CD4-positive, alpha-beta T cell treated with Interleukin-15 for 1 hour (primary cell): ENCODE data around the gene PSMG2.

Experiments used
- DNase-seq: peaks from one replicate; pipeline ENCODE4 v3.0.0-alpha.2; 2020

PSMG2 gene, protein sequence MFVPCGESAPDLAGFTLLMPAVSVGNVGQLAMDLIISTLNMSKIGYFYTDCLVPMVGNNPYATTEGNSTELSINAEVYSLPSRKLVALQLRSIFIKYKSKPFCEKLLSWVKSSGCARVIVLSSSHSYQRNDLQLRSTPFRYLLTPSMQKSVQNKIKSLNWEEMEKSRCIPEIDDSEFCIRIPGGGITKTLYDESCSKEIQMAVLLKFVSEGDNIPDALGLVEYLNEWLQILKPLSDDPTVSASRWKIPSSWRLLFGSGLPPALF

DNA sequence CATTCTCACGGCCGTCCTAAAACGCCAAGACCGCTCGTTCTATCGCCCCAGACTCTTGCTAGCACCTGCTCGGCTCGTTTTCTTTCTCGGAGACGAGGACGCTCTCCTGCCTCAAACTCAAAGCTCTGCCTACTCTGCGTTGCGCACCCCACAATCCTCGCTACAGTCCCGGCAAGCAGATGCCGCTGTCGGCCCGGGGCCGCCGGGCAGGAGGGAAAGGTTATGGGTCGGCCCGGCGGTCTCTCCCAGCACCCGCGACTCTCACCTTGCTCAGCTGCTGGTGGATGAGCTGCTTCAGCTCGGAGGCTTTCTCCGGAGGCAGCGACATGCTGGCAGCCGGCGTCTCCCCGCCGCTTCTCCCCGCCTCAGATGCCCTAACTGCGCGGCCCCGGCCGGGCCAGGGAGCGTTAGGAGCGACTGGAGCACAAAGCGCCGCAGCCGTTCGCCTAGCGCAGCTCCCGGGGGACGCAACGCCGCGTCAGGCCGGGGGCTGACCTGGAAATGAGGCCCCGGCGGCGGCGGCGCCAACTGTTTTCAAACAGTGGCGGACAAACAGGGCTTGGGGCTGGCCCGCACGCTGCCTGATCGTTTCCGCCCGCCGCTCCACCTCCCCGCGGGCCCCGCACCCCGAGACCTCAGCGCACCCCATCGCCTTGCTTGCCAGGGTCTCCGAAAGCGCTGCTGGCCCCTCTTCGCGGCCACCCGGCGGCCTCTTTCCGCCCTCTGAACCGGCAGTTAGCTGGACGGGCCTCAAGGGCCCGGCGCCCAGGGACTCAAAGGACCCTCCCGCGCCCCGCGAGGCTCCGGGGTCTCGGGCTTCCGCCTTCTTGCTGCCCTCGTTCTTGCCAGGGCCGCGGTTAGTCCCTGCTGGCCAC is at the start of gene PSMG2, which contains the start of gene CEP76:
Gene PSMG2, plus strand, starts transcription at position 822 of the 875 bp plus-strand sequence. CDS start 66 bp downstream, outside the sequence.
Gene CEP76, minus strand, starts transcription at position 503 of the 875 bp plus-strand sequence. Its CDS starts 175 bp downstream, at position 328.
- DNase-seq, result peak; percentile 86

DNA sequence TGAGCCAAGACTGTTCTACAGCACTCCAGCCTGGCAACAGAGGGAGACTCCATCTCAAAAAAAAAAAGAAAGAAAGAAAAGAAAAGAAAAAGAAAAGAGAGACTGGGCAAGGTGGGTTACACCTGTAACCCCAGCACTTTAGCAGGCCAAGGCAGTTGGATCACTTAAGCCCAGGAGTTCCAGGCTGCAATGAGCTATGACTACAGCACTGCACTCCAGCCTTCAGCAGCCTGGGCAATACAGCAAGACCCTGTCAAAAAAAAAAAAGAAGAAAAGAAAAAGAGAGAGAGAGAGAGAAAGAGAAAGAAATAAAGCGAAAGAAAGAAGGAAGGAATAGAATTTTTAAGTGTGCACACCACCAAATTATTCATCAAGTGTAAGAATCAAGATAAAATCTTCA is 47.9 kb upstream of the PSMG2 start:
- DNase-seq, result no peak

DNA sequence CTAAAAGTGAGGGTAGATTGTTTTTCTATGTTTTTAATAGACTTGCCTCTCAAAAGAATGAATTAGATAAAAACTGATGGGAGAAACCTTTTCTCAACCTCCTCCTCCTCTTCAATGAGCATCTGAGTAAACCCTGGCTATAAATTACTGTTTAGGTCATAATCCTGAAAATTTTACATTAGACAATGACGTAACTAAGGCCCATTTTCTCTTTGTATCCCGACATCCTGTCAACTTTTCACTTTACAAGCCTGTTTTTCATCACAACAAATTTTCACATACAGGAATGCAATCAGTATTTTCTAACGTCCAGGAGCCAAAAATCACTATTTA is 46.3 kb upstream of the PSMG2 start:
- no peak for DNase-seq

DNA sequence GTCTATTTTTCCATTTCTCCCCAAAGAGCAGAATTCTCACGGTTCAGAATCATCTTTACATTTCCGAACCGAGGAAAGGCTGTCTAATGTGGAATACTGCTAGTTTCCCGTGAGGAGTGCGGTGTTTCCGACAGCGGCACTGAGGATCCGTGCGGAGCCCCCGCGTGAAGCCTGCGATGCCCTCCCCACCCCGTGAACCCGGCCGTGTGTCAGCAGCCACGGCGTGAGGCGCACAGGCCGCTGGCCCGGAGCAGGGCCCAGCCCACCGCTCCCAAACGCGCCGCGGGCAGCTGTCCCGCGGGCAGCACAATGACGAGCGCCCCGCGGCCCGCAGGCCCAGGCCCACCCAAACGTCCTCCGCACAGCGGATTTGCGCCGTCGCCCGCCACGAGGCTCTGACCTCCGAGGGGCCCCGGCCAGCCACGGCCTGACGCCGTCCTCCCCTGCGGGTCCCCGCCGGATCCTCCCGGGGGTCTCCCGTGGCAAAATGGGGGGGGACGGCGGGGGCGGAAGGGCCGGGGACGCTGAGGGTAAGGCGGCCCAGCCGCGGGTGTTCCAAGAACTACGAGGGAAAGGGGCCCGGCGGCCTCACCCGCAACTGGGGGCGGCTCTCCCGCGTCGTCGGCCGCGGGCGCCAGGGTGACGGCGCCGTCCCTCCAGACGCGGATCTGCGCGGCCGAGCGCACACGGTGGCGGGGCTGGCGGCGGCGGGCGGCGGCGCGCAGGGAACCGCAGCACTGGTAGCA is 45.7 kb upstream of the PSMG2 start:
- no peak for DNase-seq

DNA sequence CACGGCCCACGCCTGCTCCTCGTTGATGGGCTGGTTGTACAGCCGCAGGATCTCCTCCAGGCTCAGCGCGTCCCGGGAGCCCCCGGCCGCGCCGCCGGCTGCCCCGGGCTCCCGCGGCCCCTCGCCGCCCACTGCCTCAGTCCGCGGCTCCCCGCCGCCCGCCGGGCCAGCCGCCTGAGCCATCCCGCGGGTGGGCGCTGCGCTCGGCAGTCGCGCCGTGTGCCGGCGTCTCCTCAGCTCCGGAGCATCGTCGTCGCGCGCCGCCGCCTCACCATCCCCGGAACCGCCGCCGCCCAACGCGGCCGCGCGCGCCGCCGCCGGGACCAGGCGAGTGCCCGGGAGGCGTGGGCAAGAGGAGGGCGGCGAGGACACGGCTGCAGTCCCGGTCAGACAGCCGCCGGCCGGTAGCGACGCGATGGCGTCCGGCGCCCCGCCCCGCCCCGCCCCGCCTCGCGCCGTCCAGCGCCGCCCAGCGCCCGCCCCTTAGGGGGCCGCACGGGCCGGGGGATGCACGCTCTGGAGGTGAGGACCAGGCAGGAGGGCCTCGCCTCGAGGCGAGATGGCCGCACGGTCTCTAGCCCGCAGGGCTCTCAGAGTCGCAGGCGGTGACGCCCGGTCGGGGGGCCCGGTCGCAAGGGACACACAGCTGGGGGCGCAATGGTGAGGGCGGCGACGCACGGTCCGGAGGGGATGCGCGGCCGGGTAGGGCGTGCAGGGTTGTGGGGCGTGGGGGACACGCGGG is 45.0 kb upstream of the PSMG2 start, which contains the start of gene SPIRE1:
Gene SPIRE1, minus strand, starts transcription at position 424 of the 742 bp plus-strand sequence. Its CDS starts 241 bp downstream, at position 183.
- peak; percentile 46 for DNase-seq

DNA sequence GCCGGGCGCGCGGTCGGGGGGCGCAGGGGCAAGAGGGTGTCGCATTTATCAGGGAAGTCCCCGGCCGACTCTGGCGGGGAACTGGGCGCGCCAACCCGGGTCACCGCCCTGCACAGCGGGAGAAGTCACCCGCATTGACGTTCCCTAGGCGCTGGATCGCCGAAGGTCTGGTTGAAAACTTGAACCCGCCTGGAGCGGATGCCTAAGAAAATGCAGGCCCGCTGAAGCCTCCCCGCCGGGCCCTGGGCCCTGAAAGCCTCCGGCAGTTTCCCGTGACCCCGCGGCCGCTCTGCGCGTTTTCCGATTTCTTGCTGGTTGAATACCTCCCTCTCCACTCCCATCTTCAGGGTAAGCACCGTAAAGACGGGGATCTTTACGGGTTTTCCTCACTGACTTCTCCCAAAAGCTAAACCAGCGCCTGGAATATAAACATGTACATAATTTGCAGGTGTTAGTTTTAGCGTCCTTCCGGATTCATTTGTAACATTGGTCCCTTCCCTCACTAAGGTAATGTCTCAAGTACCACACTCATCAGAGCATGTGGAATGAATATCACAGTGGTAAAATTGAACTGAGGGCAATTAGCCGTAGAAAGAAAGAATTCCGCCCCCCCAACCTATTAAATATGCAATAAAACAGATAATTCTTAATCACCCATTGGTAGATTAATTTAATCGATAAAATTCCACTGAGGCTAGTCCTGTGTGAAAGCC is 44.3 kb upstream of the PSMG2 start:
- no peak for DNase-seq

DNA sequence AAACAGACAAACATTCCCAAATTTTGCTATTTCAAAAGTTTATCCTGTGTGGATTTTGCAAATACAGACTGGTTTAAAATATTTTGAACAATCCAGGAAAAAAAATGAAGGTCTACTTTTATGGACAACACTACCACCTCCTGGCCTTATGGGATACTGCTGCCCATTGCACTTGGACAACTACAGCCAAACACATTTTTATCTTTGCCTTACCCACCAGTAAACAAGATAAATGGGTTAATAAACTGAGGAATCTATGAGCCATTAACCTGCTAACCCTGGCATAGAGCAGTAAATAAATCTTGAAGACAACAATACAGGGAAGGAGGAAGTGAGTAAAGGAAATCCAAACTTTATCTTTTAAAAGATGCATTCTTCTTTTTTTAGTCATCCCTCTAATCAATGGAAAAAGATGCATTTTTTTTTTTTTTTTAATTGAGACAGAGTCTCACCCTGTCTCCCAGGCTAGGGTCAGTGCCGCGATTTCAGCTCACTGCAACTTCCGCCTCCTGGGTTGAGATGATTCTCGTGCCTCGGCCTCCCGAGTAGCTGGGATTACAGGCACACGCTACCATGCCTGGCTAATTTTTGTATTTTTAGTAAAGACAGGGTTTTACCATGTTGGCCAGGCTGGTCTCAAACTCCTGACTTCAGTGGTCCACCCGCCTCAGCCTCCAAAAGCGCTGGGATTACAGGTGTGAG is 42.8 kb upstream of the PSMG2 start:
- DNase-seq, result peak; percentile 30

DNA sequence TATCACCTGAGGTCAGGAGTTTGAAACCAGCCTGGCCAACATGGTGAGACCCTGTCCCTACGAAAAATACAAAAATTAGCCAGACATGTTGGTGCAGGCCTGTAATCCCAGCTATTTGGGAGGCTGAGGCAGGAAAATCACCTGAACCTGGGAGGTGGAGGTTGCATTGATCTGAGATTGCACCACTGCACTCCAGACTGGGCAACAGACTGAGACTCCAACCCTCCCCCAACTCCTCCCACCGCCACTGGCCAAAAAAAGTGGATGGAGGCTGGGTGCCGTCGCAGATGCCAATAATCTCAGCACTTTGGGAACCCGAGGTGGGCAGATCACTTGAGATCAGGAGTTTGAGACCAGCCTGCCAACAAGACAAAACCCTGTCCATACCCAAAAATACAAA is 34.8 kb upstream of the PSMG2 start:
- DNase-seq, result no peak

DNA sequence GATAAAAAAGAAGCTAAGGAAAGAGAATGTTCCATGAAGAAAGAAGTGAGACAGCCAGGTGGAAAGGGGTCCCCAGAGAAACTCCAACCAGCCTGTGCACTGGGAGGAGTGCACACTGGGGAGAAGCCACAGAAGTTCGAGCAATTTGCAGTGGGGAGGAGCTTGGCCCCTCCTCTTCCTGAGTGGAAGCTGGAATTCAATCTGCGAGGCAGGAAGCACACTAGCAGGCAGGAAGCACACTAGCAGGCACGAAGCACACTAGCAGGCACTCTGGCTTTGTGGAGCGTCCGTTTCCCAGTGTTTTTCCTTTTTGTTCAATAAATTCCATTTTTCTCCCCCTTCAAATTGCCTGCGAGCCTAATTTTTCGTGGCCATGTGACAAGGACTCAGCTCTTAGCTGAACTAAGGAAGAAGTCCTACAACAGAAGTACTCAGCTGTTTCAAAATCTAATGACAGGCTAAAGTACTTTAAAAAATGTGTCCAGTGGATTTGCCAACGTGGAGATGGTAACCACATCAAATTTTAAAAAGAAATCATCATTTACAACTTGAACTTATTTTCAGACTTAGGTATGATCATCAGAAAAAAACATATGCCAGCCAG is 23.6 kb upstream of the PSMG2 start:
- DNase-seq, result no peak

DNA sequence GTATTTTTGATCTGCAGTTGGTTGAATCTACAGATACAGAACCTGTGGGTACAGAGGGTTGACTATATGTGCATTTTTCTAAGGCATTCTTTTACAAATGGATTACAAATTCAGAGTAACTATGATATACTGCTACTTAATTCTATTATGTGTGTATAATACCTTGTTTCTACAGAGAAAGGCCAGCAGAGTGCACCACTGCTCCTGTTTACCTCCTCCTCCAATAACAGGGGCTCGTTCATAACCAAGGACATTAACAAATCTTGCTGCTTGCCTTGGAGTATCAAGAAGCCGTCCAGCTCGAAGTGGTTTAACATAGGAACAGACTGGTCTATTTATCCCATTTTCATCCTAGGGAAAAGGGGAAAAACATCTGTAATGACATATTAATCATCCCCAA is 16.7 kb upstream of the PSMG2 start:
- no peak for DNase-seq

DNA sequence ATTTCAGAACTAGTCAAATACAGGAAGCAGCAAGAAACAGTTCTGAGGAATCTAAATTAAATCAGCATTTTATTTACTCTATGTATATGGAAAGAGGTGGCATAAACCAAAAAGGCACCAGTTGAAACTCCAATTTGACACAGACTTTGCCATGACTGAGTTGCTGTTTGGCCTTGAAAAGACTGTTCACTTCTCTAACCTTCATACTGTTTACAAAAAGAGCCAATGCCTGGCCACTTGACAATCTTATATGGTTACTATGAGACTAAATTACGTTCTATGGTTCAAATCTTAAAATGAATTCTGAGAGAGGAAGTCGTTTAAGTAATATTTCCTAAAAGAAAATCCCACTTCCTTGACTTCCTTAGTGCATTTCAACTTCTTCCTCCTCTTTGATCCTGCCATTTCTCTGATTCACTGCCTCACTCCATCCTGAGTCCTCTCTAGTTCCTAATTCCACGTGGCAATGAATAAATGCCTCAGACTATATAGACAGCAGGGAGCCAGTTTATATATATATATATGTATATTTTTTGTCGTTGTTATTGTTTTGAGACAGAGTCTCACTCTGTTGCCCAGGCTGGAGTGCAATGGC is 13.5 kb upstream of the PSMG2 start:
- no peak for DNase-seq

DNA sequence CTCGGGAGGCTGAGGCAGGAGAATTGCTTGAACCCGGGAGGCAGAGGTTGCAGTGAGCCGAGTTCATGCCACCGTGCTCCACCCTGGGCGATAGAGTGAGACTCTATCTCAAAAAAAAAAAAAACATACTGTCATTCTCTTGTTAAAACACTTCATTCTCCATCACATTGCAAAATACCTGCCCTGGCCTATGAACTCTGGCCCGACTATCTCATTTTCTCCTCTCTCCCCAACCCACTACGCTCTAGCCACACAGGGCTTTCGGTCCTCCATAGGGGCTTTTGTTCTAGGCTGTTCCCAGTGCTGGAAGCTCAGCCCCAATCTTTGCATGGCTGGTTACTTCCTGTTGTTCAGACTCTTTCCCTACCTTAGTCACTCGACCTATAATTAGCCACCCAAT is 10.6 kb upstream of the PSMG2 start:
- DNase-seq, result no peak

DNA sequence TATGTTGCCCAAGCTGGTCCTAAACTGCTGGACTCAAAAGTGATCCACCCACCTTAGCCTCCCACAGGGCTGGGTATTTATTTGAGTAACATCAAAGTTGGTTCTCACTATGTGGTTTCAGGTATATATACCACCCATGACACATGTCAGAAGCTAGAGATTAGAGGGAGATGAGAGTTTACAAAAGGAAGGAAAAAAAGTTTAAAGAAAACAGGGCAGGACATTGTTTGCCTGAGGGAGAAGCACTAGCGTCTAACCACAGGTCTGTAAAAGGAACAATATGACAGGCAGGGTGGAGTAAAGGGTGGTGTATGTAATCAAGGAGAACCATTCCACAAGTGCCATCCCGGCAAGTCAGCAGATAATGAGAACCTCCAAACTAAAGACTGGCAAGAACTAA is 8.8 kb upstream of the PSMG2 start:
- DNase-seq, result no peak

DNA sequence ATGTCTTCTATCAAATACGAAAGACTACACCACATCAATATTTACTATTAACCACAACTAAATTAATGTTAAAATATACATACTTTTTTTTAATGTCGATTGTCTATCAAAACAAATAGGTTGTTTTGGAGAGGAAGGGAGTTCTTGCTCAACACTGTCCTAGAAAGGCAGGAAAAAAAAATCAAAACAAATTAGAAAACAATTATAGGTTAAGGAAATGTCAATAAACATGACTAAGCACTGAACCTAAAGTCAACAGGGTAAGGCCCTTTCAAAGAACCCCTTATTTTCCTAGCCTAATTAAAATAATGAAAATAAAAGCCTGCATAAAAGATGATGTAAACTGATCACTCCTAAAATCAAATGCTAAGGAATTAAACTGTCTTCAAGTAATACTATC is 3.1 kb upstream of the PSMG2 start:
- no peak for DNase-seq

DNA sequence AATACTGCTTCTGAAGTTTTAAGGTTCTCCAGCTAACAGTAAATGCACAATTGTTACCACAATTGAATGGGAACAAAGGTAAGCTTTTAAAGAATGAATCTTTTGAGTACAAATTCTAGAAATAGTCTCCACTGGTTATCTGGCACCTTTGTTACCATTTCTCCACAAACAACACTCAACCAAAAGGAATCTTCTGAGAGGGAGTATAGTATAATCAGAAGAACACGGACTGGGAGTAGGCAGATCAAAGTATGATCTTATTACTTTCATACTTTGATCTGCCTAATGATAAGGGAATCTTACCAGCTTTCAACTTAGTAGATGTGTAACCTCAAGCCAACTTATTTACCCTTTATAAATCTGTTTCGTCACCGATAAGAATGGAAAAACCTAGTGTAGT is 1.7 kb upstream of the PSMG2 start:
- no peak for DNase-seq

DNA sequence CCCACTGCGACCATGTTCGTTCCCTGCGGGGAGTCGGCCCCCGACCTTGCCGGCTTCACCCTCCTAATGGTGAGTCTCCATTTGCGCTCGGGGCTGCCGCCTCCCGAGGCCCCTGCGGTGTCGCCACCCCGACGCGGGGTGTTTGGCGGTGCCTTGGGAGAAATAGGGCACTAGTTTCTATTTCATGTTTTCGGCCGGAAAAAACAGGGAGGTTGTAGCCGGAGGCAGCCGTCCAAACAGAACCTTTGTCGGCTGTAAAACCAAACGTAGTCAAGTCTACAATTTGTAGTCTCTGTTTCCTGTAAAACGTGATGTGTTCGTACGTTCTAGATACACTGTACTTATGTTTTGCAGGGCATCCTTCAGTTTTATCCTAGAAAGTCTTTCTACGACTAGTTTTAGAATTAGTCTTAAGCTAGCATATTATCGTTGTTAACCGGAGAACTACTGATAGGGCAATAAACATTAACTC is 290 bp downstream of the PSMG2 start:
- no peak for DNase-seq

DNA sequence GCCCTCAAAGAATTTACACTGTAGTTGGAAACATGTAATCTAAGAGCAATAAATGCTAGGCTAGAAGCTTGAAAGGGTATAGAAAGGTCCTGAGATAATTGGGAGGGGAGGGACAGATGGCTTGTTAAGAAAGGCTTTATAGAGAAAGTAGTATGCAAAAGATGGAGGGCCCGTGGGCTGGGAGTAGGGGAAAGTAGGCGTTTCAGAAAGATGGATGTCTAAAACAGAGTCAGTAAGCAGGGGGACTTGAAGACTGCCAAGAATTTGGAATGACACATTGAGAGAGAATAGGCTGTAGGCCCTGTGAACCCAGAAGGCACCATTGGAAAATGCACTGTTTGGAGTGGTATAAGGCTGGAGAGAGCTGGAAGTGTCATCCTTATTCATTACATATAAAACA is 822 bp downstream of the PSMG2 start:
- DNase-seq, result no peak

DNA sequence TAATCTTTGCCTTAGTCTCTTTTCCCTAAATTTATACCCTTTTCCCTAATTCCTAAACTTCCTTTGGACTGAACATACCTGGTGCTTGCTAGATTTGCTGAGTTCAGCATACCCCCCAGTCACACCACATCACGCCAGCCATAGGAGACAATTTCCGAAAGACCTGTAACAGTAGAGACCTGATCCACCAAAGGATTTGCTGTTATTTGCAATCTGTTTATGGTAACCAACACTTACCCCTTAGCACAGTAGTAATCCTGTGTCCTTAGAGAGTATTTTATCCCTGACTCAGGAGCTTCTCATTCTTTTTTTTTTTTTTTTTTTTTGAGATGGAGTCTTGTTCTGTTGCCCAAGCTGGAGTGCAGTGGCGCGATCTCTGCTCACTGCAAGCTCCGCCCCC is 8.6 kb downstream of the PSMG2 start:
- DNase-seq, result no peak

DNA sequence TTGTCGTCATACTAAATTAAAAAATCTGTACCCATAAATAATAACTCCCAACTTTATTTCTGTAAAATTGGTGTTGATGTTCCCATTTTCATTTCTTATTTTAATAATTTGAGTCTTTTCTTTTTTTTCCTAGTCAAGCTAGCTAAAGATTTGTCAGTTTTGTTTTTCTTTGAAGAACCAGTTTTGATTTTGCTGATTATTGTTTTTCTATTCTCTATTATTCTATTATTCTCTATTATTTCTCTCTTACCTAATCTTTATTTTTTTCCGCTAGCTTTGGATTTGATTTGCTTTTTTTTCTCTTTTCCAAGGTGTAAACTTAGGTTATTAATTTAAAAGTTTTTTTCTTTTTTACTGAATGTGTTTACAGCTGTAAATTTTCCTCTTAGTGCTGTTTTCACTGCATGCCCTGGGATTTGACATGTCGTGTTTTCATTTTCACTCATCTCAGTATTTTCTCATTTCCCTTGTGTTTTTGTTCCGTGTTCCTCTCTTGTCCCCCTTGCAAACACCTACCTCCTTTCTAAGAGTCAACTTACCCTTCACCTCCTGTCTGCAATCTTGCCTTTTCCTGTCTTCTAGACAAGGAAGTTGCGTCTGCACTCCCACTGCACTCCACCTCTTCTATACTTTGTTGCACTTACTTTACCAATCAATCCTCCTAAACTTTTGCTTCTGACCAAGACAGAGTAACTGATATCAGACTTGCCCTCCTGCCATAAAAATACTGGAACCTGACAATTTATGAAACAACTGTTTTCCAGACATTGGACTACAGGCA is 18.8 kb downstream of the PSMG2 start:
- no peak for DNase-seq

DNA sequence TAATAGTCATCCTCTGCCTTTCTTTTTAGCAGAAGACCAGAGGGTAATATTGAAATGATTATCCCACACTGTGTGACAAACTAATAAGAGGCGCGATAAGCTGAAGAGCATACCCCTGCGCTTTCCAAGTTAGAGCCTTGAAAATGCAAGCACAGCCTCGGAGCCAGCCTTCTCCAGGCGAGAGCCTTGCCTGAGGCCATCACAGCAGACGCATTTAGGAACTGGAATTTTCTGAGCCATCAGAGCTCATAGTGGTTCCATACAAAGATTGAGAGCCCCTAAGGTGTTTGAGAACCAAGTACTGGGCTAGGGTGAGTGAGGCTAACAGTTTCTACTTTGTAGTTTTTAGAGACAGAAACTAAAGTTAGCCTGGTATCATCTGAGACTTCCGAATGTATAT is 19.9 kb downstream of the PSMG2 start:
- no peak for DNase-seq
